WTC11 (cell line): ENCODE measurements around the gene NRXN3. TPM values are rescaled to one million over a fixed set of nuclear protein-coding genes. Genes with fewer than 3 reads are reported as not detected.

Source experiments
- ATAC-seq: fragments of 200-7000 bp; cut with Tn5 transposase; 2 replicates; pipeline ENCODE4 v1.10.0; 2021; ENCODE audit warnings: mild to moderate bottlenecking, moderate library complexity
- CTCF ChIA-PET: fragments of 300-600 bp; sonication (Branson Sonifier 250); formaldehyde crosslinking; loops from one replicate; lab custom pipeline; 2021; ENCODE audit warnings: antibody characterized with exemption; lab: Charles Lee
- POLR2A ChIA-PET: fragments of 350-600 bp; sonication (Branson Sonifier 250); formaldehyde crosslinking; loops from one replicate; lab custom pipeline; 2021; ENCODE audit warnings: antibody characterized with exemption; lab: Charles Lee
- DNase-seq: peaks from one replicate; pipeline ENCODE4 v3.0.0; 2021; ENCODE audit warnings: low spot score
- H3K27ac Mint-ChIP-seq: 2 replicates; pipeline ENCODE4 v1.8.0; 2021; ENCODE audit warnings: mixed read lengths
- H3K27me3 Mint-ChIP-seq: 2 replicates; pipeline ENCODE4 v1.8.0; 2021; ENCODE audit warnings: low read depth, mild to moderate bottlenecking, moderate library complexity, mixed read lengths
- H3K36me3 Mint-ChIP-seq: 2 replicates; pipeline ENCODE4 v1.8.0; 2021; ENCODE audit warnings: mixed read lengths
- H3K4me1 Mint-ChIP-seq: 2 replicates; pipeline ENCODE4 v1.8.0; 2022; ENCODE audit warnings: mixed read lengths
- H3K4me3 Mint-ChIP-seq: 2 replicates; pipeline ENCODE4 v1.8.0; 2021; ENCODE audit warnings: mild to moderate bottlenecking, moderate library complexity, mixed read lengths
- H3K9me3 Mint-ChIP-seq: 2 replicates; pipeline ENCODE4 v1.8.0; 2021; ENCODE audit warnings: mixed read lengths
- ATF1 ChIP-seq: sonication (generic); formaldehyde crosslinking; IDR thresholded peaks from 2 replicates; pipeline ENCODE4 v1.8.1; 2023; ENCODE audit warnings: mild to moderate bottlenecking, moderate library complexity, missing genetic modification reagents
- CDX4 ChIP-seq: fragments of 250-450 bp; sonication (Bioruptor Pico); IDR thresholded peaks from 2 replicates; pipeline ENCODE4 v1.9.0; 2021; ENCODE audit warnings: moderate library complexity, mild to moderate bottlenecking, inconsistent platforms, borderline replicate concordance
- EMX1 ChIP-seq: fragments of 250-450 bp; sonication (Bioruptor Pico); IDR thresholded peaks from 2 replicates; pipeline ENCODE4 v1.8.0; 2021; ENCODE audit warnings: mild to moderate bottlenecking
- FOXK1 ChIP-seq: sonication (generic); formaldehyde crosslinking; IDR thresholded peaks from 2 replicates; pipeline ENCODE4 v1.8.0; 2022; ENCODE audit warnings: mild to moderate bottlenecking, moderate library complexity, missing genetic modification reagents
- MAX ChIP-seq: sonication (generic); formaldehyde crosslinking; IDR thresholded peaks from 2 replicates; pipeline ENCODE4 v1.8.0; 2022; ENCODE audit warnings: mild to moderate bottlenecking, missing genetic modification reagents
- NR2C2 ChIP-seq: sonication (generic); formaldehyde crosslinking; IDR thresholded peaks from 2 replicates; pipeline ENCODE4 v1.8.0; 2022; ENCODE audit warnings: mild to moderate bottlenecking, missing genetic modification reagents
- PRDM15 ChIP-seq: sonication (generic); formaldehyde crosslinking; IDR thresholded peaks from 2 replicates; pipeline ENCODE4 v1.8.0; 2022; ENCODE audit warnings: missing genetic modification reagents
- SMAD4 ChIP-seq: sonication (generic); formaldehyde crosslinking; IDR thresholded peaks from 2 replicates; pipeline ENCODE4 v1.8.0; 2022; ENCODE audit warnings: mild to moderate bottlenecking, missing genetic modification reagents
- USF1 ChIP-seq: sonication (generic); formaldehyde crosslinking; IDR thresholded peaks from 2 replicates; pipeline ENCODE4 v1.8.0; 2022; ENCODE audit warnings: mild to moderate bottlenecking, missing genetic modification reagents
- ZNF263 ChIP-seq: sonication (generic); formaldehyde crosslinking; IDR thresholded peaks from 2 replicates; pipeline ENCODE4 v1.8.1; 2022; ENCODE audit warnings: low read depth, mild to moderate bottlenecking, moderate library complexity, missing genetic modification reagents
- total RNA-seq: library from RNA; stranded (reverse); gene quantifications from 3 replicates; pipeline ENCODE4 v1.2.3, GENCODE V29; 2021
- TF ChIP-seq, protein P1 (sequence below): sonication (generic); formaldehyde crosslinking; IDR thresholded peaks from 2 replicates; pipeline ENCODE4 v1.8.1; 2023; ENCODE audit warnings: mild to moderate bottlenecking, moderate library complexity, missing genetic modification reagents
- TF ChIP-seq, protein P2 (sequence below): sonication (generic); formaldehyde crosslinking; IDR thresholded peaks from 2 replicates; pipeline ENCODE4 v1.8.1; 2022; ENCODE audit warnings: mild to moderate bottlenecking, moderate library complexity, missing genetic modification reagents
- TF ChIP-seq, protein P3 (sequence below): sonication (generic); formaldehyde crosslinking; IDR thresholded peaks from 2 replicates; pipeline ENCODE4 v1.8.0; 2022; ENCODE audit warnings: mild to moderate bottlenecking, missing genetic modification reagents
- TF ChIP-seq, protein P4 (sequence below): sonication (generic); formaldehyde crosslinking; IDR thresholded peaks from 2 replicates; pipeline ENCODE4 v1.8.0; 2023; ENCODE audit warnings: mild to moderate bottlenecking, missing genetic modification reagents
- TF ChIP-seq, protein P5 (sequence below): sonication (generic); formaldehyde crosslinking; IDR thresholded peaks from 2 replicates; pipeline ENCODE4 v1.8.1; 2023; ENCODE audit warnings: mild to moderate bottlenecking, missing genetic modification reagents

Gene NRXN3
- total RNA-seq, 1 experiment from 2014 or later, result 3.0 TPM

- no peaks in the 10 kb centered on the region for H3K27me3 Mint-ChIP-seq
- H3K9me3 Mint-ChIP-seq, result peaks cover 6% of the 10 kb centered on the region
- no peak for ATAC-seq
- no peak overlapping the region for H3K4me3 Mint-ChIP-seq
- H3K36me3 Mint-ChIP-seq, result no peaks in the 10 kb centered on the region
- no peak for DNase-seq
- POLR2A ChIA-PET, result no interaction called here
- TF ChIP-seq FOXK1 (CRISPR knock-in tag), result no peak
- TF ChIP-seq, all 79 proteins: peak for 0
- H3K4me1 Mint-ChIP-seq, result peaks cover 21% of the 10 kb centered on the region
- CTCF ChIA-PET, result no interaction called here
- H3K27ac Mint-ChIP-seq, result no peak overlapping the region
Measured at GRCh38 chr14:78127961-78128360, 42.2 kb upstream of the NRXN3 start.

DNA sequence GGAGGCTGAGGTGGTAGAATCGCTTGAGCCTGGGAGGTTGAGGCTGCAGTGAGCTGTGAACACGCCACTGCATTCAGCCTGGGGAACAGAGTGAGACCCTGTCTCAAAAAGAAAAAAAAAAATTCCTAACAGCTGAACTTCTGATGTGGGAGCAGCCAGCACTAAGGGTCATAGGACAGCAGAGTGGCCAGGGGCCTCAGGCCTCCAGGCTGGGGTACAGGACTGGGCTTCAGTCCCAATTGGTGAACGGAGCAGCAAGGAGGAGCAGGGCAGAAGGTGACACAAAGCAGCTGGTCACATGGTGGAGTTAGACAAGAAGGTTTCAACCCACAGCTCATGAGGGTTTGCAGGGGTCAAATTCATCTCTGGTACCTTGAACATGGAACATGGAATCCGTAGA, 40.8 kb upstream of the NRXN3 start:
- ChIA-PET POLR2A (no interaction called here), CTCF (no interaction called here)
- Mint-ChIP-seq H3K4me3 (no peak overlapping the region), H3K27me3 (no peaks in the 10 kb centered on the region), H3K4me1 (peaks cover 11% of the 10 kb centered on the region), H3K27ac (no peak overlapping the region), H3K36me3 (no peaks in the 10 kb centered on the region), H3K9me3 (no peaks in the 10 kb centered on the region)
- no peak for DNase-seq
- TF ChIP-seq NR2C2 (CRISPR knock-in tag), result no peak
- TF ChIP-seq, protein P1, sequence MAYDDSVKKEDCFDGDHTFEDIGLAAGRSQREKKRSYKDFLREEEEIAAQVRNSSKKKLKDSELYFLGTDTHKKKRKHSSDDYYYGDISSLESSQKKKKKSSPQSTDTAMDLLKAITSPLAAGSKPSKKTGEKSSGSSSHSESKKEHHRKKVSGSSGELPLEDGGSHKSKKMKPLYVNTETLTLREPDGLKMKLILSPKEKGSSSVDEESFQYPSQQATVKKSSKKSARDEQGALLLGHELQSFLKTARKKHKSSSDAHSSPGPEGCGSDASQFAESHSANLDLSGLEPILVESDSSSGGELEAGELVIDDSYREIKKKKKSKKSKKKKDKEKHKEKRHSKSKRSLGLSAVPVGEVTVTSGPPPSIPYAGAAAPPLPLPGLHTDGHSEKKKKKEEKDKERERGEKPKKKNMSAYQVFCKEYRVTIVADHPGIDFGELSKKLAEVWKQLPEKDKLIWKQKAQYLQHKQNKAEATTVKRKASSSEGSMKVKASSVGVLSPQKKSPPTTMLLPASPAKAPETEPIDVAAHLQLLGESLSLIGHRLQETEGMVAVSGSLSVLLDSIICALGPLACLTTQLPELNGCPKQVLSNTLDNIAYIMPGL (CRISPR knock-in tag), result no peak
- ATAC-seq, result no peak

DNA sequence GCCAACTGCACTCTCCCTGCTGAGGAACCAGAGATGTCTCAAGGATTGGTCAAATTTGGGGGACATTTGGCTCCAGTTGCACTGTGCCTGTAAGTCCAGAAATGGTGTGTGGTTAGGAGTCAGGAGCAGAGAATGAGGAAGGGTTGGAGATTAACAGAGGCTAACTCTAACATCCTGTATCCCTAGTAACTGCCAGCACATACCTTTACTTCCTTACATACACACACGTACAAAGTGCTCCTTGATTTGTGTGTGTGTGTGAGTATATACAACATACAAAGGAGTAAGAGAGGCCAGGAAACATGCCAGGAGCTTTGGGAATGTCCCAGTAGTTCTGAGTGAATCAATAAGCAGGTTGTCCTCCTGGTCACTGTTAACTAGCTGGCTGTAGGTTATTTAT, 39.8 kb upstream of the NRXN3 start:
- no peak for ATAC-seq
- Mint-ChIP-seq H3K9me3 (no peaks in the 10 kb centered on the region), H3K27ac (no peak overlapping the region), H3K36me3 (no peaks in the 10 kb centered on the region), H3K27me3 (no peaks in the 10 kb centered on the region), H3K4me1 (peaks cover 11% of the 10 kb centered on the region), H3K4me3 (no peak overlapping the region)
- no peak for DNase-seq
- ChIA-PET POLR2A (no interaction called here), CTCF (no interaction called here)
- TF ChIP-seq MAX, result no peak
- no peak for TF ChIP-seq USF1
- TF ChIP-seq, protein P2, sequence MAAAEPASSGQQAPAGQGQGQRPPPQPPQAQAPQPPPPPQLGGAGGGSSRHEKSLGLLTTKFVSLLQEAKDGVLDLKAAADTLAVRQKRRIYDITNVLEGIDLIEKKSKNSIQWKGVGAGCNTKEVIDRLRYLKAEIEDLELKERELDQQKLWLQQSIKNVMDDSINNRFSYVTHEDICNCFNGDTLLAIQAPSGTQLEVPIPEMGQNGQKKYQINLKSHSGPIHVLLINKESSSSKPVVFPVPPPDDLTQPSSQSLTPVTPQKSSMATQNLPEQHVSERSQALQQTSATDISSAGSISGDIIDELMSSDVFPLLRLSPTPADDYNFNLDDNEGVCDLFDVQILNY (CRISPR knock-in tag), result no peak
- no peak for TF ChIP-seq ATF1 (CRISPR knock-in tag)
- TF ChIP-seq PRDM15 (CRISPR knock-in tag), result no peak
- TF ChIP-seq FOXK1 (CRISPR knock-in tag), result no peak
- TF ChIP-seq SMAD4 (CRISPR knock-in tag), result no peak
- TF ChIP-seq, protein P3, sequence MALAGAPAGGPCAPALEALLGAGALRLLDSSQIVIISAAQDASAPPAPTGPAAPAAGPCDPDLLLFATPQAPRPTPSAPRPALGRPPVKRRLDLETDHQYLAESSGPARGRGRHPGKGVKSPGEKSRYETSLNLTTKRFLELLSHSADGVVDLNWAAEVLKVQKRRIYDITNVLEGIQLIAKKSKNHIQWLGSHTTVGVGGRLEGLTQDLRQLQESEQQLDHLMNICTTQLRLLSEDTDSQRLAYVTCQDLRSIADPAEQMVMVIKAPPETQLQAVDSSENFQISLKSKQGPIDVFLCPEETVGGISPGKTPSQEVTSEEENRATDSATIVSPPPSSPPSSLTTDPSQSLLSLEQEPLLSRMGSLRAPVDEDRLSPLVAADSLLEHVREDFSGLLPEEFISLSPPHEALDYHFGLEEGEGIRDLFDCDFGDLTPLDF, result no peak
- no peak for TF ChIP-seq CDX4 (CRISPR knock-in tag)
- TF ChIP-seq, protein P4, sequence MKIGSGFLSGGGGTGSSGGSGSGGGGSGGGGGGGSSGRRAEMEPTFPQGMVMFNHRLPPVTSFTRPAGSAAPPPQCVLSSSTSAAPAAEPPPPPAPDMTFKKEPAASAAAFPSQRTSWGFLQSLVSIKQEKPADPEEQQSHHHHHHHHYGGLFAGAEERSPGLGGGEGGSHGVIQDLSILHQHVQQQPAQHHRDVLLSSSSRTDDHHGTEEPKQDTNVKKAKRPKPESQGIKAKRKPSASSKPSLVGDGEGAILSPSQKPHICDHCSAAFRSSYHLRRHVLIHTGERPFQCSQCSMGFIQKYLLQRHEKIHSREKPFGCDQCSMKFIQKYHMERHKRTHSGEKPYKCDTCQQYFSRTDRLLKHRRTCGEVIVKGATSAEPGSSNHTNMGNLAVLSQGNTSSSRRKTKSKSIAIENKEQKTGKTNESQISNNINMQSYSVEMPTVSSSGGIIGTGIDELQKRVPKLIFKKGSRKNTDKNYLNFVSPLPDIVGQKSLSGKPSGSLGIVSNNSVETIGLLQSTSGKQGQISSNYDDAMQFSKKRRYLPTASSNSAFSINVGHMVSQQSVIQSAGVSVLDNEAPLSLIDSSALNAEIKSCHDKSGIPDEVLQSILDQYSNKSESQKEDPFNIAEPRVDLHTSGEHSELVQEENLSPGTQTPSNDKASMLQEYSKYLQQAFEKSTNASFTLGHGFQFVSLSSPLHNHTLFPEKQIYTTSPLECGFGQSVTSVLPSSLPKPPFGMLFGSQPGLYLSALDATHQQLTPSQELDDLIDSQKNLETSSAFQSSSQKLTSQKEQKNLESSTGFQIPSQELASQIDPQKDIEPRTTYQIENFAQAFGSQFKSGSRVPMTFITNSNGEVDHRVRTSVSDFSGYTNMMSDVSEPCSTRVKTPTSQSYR (CRISPR knock-in tag), result no peak
- TF ChIP-seq, protein P5, sequence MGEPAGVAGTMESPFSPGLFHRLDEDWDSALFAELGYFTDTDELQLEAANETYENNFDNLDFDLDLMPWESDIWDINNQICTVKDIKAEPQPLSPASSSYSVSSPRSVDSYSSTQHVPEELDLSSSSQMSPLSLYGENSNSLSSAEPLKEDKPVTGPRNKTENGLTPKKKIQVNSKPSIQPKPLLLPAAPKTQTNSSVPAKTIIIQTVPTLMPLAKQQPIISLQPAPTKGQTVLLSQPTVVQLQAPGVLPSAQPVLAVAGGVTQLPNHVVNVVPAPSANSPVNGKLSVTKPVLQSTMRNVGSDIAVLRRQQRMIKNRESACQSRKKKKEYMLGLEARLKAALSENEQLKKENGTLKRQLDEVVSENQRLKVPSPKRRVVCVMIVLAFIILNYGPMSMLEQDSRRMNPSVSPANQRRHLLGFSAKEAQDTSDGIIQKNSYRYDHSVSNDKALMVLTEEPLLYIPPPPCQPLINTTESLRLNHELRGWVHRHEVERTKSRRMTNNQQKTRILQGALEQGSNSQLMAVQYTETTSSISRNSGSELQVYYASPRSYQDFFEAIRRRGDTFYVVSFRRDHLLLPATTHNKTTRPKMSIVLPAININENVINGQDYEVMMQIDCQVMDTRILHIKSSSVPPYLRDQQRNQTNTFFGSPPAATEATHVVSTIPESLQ (CRISPR knock-in tag), result no peak
- TF ChIP-seq ZNF263, result no peak
- no peak for TF ChIP-seq EMX1 (CRISPR knock-in tag)
